IMR-90 (cell line): ENCODE results near the gene NEO1. TPM values are rescaled to one million over a fixed set of nuclear protein-coding genes. Genes with fewer than 3 reads are reported as not detected.

Experiments used
- ATAC-seq: fragments of 200-7000 bp; cut with Tn5 transposase; 2 replicates; pipeline ENCODE4 v1.9.1; 2020; ENCODE audit warnings: low read depth, mild to moderate bottlenecking, moderate library complexity
- BruUV-seq: library from RNA; stranded (reverse); fragments of 400-500 nt; replicated peaks from 2 replicates; lab custom pipeline; 2021; lab: Mats Ljungman, UMichigan
- CTCF ChIA-PET: fragments of 300-600 bp; formaldehyde crosslinking; extraction: SDS; loops from one replicate; lab custom pipeline; 2021; ENCODE audit warnings: antibody characterized with exemption; lab: Yijun Ruan, JAX
- POLR2A ChIA-PET: fragments of 300-600 bp; sonication (Branson Sonifier 250); formaldehyde crosslinking; loops from one replicate; lab custom pipeline; 2022; ENCODE audit warnings: antibody characterized with exemption; ENCODE audit not compliant: unreplicated experiment; lab: Charles Lee
- DNase-seq: peaks from one replicate; pipeline ENCODE4 v3.0.0; 2013
- H2AFZ ChIP-seq: replicated peaks from 2 replicates; pipeline ENCODE3; 2013; ENCODE audit warnings: low read length, mild to moderate bottlenecking; ENCODE audit not compliant: poor library complexity
- H2AK5ac ChIP-seq: 2 replicates; pipeline ENCODE4 v1.6.1; 2013; ENCODE audit warnings: low read depth, low read length, inconsistent platforms
- H2AK9ac ChIP-seq: replicated peaks from 2 replicates; pipeline ENCODE3; 2013; ENCODE audit warnings: mild to moderate bottlenecking, low read depth, low read length, moderate library complexity; ENCODE audit not compliant: poor library complexity
- H2BK120ac ChIP-seq: 2 replicates; pipeline ENCODE4 v1.6.1; 2013; ENCODE audit warnings: low read depth, low read length, inconsistent platforms
- H2BK15ac ChIP-seq: 3 replicates; pipeline ENCODE4 v1.6.1; 2013; ENCODE audit warnings: low read depth, low read length, inconsistent platforms
- H2BK20ac ChIP-seq: 2 replicates; pipeline ENCODE4 v1.6.1; 2013; ENCODE audit warnings: low read depth, mild to moderate bottlenecking, inconsistent platforms, low read length, moderate library complexity
- H2BK5ac ChIP-seq: 2 replicates; pipeline ENCODE4 v1.6.1; 2013; ENCODE audit warnings: mild to moderate bottlenecking, low read depth, low read length, inconsistent platforms; ENCODE audit not compliant: poor library complexity, severe bottlenecking
- H3K14ac ChIP-seq: replicated peaks from 2 replicates; pipeline ENCODE4 v1.6.1; 2013; ENCODE audit warnings: low read depth, low read length, inconsistent platforms
- H3K18ac ChIP-seq: 2 replicates; pipeline ENCODE4 v1.6.1; 2013; ENCODE audit warnings: low read depth, low read length, control low read depth
- H3K23ac ChIP-seq: 2 replicates; pipeline ENCODE4 v1.6.1; 2013; ENCODE audit warnings: low read depth, low read length, inconsistent platforms
- H3K27ac ChIP-seq: 2 replicates; pipeline ENCODE4 v1.5.1; 2013; ENCODE audit warnings: mild to moderate bottlenecking, control low read depth, low read length; ENCODE audit not compliant: insufficient read depth
- H3K27me3 ChIP-seq: 2 replicates; pipeline ENCODE4 v1.6.1; 2013; ENCODE audit warnings: low read length; ENCODE audit not compliant: control insufficient read depth, insufficient read depth
- H3K36me3 ChIP-seq: 2 replicates; pipeline ENCODE4 v1.6.1; 2013; ENCODE audit warnings: low read length, mixed read lengths; ENCODE audit not compliant: control insufficient read depth, insufficient read depth
- H3K4ac ChIP-seq: 2 replicates; pipeline ENCODE4 v1.6.1; 2013; ENCODE audit warnings: low read depth, low read length, inconsistent platforms
- H3K4me1 ChIP-seq: 2 replicates; pipeline ENCODE4 v1.6.1; 2013; ENCODE audit warnings: low read length, mixed read lengths; ENCODE audit not compliant: control insufficient read depth, insufficient read depth
- H3K4me2 ChIP-seq: 2 replicates; pipeline ENCODE4 v1.6.1; 2013; ENCODE audit warnings: low read depth, mild to moderate bottlenecking, control low read depth, low read length, moderate library complexity
- H3K4me3 ChIP-seq: 2 replicates; pipeline ENCODE4 v1.5.1; 2013; ENCODE audit warnings: low read depth, mild to moderate bottlenecking, control low read depth, low read length, moderate library complexity; ENCODE audit not compliant: insufficient read depth
- H3K56ac ChIP-seq: 2 replicates; pipeline ENCODE4 v1.6.1; 2013; ENCODE audit warnings: low read length, inconsistent platforms; ENCODE audit not compliant: insufficient read depth; ENCODE audit errors: extremely low read depth
- H3K79me1 ChIP-seq, 2 experiments: 2 replicates each; pipeline ENCODE4 v1.6.1; 2013; ENCODE audit warnings: low read length in 2 of 2, inconsistent platforms in 1 of 2, low read depth in 1 of 2
- H3K9ac ChIP-seq: 2 replicates; pipeline ENCODE4 v1.6.1; 2013; ENCODE audit warnings: low read depth, low read length, control low read depth
- H3K9me1 ChIP-seq: 2 replicates; pipeline ENCODE4 v1.6.1; 2013; ENCODE audit warnings: low read length, inconsistent platforms; ENCODE audit not compliant: insufficient read depth
- H3K9me3 ChIP-seq: 2 replicates; pipeline ENCODE4 v1.6.1; 2013; ENCODE audit warnings: low read length; ENCODE audit not compliant: control insufficient read depth, insufficient read depth
- H4K20me1 ChIP-seq: 2 replicates; pipeline ENCODE4 v1.6.1; 2013; ENCODE audit warnings: low read length, inconsistent platforms; ENCODE audit not compliant: insufficient read depth
- H4K5ac ChIP-seq: 2 replicates; pipeline ENCODE4 v1.6.1; 2013; ENCODE audit warnings: mild to moderate bottlenecking, low read depth, low read length, control low read depth
- H4K8ac ChIP-seq, 2 experiments: 2 replicates each; pipeline ENCODE4 v1.6.1; 2013; ENCODE audit warnings: low read depth in 2 of 2, low read length in 2 of 2, control low read depth in 1 of 2, inconsistent platforms in 1 of 2
- H4K91ac ChIP-seq: 2 replicates; pipeline ENCODE4 v1.6.1; 2013; ENCODE audit warnings: low read depth, low read length, inconsistent platforms; ENCODE audit not compliant: insufficient read depth
- BHLHE40 ChIP-seq: fragments of 150-350 bp; IDR thresholded peaks from 2 replicates; pipeline ENCODE4 v1.6.1; 2016; ENCODE audit warnings: mild to moderate bottlenecking, low read depth, low read length
- FOS ChIP-seq: fragments of 150-350 bp; IDR thresholded peaks from 2 replicates; pipeline ENCODE4 v1.6.1; 2016; ENCODE audit warnings: low read depth, low read length
- RAD21 ChIP-seq: IDR thresholded peaks from 2 replicates; pipeline ENCODE4 v1.6.1; 2012; ENCODE audit warnings: low read length, improper control_type of control experiment
- WGBS, 2 experiments: methylation state at CpG; one replicate each; pipeline versions ENCODE4 v1.1.5 to v1.1.7; 2013; ENCODE audit warnings: missing lambda C conversion rate in 2 of 2; ENCODE audit not compliant: insufficient read length in 1 of 2; ENCODE audit errors: extremely low coverage in 2 of 2; 5-methylcytosine and 5-hydroxymethylcytosine counted together
- dilution Hi-C: fragments of 300-500 bp; cut with HindIII; formaldehyde crosslinking; loops from one replicate; pipeline ENCODE4 v1.14.3; 2018; ENCODE audit warnings: low sequenced_read_pairs; ENCODE audit not compliant: unreplicated experiment
- in situ Hi-C: fragments of 300-500 bp; cut with MboI; formaldehyde crosslinking; loops from 3 replicates; pipeline ENCODE4 v1.14.3; 2019; ENCODE audit warnings: low sequenced_read_pairs, inconsistent platforms, mixed read lengths
- intact Hi-C: fragments of 100-400 bp; cut with micrococcal nuclease; formaldehyde crosslinking; loops from 2 replicates; pipeline ENCODE4 v1.10.0; 2022
- polyA plus RNA-seq, 3 experiments: library from polyadenylated mRNA; depleted of rRNA; stranded (reverse); fragments of >200 nt; gene quantifications; 2 replicates each; pipeline ENCODE4 v1.2.3, GENCODE V29; 2012; ENCODE audit warnings: low replicate concordance in 1 of 3
- total RNA-seq: library from RNA; depleted of rRNA; stranded (reverse); fragments of >200 nt; gene quantifications from 2 replicates; pipeline ENCODE4 v1.2.3, GENCODE V29; 2012

NEO1 gene
- total and polyA plus RNA-seq, 2 of the 4 experiments (the other 2 are of a cell fraction) = 16.3 to 18.5 TPM

DNA sequence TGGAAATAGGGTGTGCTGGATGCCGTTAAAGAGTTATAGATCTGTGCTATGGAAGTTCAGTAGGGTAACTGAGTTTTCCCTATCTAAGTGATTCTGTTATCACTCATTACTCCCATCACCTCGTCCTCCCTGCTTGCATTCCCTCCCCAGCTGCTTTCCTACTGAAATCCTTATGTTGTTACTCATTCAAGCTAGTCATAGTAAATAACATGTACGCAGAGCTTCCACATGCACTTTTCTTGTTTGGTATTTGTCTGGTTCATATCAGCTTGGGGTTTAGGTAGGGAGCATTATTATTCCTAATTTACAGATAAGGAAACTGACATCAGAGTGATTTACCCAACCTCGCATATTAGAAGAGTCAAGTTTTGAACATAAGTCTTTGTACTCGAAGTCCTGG lies 181.4 kb downstream of the NEO1 start:
- in situ Hi-C loops = no loop called here
- H4K8ac ChIP-seq = peak overlapping the region in 1 of 2 experiments; percentile 36; a peak in 1 of 4 replicates
- H3K4me2 ChIP-seq = peak overlapping the region; percentile 60; the same call in 1 of the 2 replicates
- 0 out of 2 replicates have a peak overlapping the region, but pooled peaks have one; percentile 25 for H3K23ac ChIP-seq
- H3K9me1 ChIP-seq = peaks cover 19% of the 10 kb centered on the region
- H2BK5ac ChIP-seq = peak overlapping the region; percentile 60
- peak overlapping the region; percentile 65; the same call in 1 of the 2 replicates for H4K91ac ChIP-seq
- H2BK15ac ChIP-seq = no peak overlapping the region; the same call in 2 of the 3 replicates
- peaks cover 0 to 7% of the 10 kb centered on the region in 2 experiments; a peak in 2 of 4 replicates for H3K79me1 ChIP-seq
- WGBS, 2 experiments = no CpG with 5 or more reads among the region's 5 CpGs
- H3K36me3 ChIP-seq = peaks cover 3% of the 10 kb centered on the region; the same call in 1 of the 2 replicates
- peak overlapping the region; percentile 54 for H2BK120ac ChIP-seq
- H3K9ac ChIP-seq = no peak overlapping the region
- peak overlapping the region; percentile 80 for H2BK20ac ChIP-seq
- DNase-seq (peak; percentile 66), ATAC-seq (peak; percentile 45)
- ChIA-PET CTCF (interaction anchor here (0.7 kb wide), 1 partner anchor 32 kb away, joined by 3 read pairs; no protein-coding TSS in a partner anchor), POLR2A (no interaction called here)
- H3K27ac ChIP-seq = 0 out of 2 replicates have a peak overlapping the region, but pooled peaks have one; percentile 19
- TF ChIP-seq RAD21 (no peak), BHLHE40 (0 out of 2 replicates have a peak, but pooled peaks have one; percentile 14), FOS (peak; percentile 69)
- dilution Hi-C loops = no loop called here
- H3K14ac ChIP-seq = peak overlapping the region; percentile 33; the same call in 1 of the 2 replicates
- H3K9me3 ChIP-seq = no peaks in the 10 kb centered on the region
- H3K18ac ChIP-seq = peak overlapping the region; percentile 91
- no peak overlapping the region for H2AFZ ChIP-seq
- no peak overlapping the region for H3K4me3 ChIP-seq
- no TSS peak for BruUV-seq
- H2AK5ac ChIP-seq = 0 out of 2 replicates have a peak overlapping the region, but pooled peaks have one; percentile 10
- H3K56ac ChIP-seq = no peak overlapping the region
- peaks cover 18% of the 10 kb centered on the region for H3K4me1 ChIP-seq
- H3K27me3 ChIP-seq = no peaks in the 10 kb centered on the region
- H4K20me1 ChIP-seq = peaks cover 4% of the 10 kb centered on the region; the same call in 1 of the 2 replicates
- intact Hi-C loops = loop anchor here (2.0 to 10.0 kb wide), 2 partner anchors 149 to 449 kb away; no protein-coding TSS in a partner anchor
- H2AK9ac ChIP-seq = no peak overlapping the region
- H3K4ac ChIP-seq = peak overlapping the region; percentile 61
- H4K5ac ChIP-seq = peak overlapping the region; percentile 44; the same call in 1 of the 2 replicates
